Measurements from ENCODE around the gene FAM3D.

Gene FAM3D

DNA sequence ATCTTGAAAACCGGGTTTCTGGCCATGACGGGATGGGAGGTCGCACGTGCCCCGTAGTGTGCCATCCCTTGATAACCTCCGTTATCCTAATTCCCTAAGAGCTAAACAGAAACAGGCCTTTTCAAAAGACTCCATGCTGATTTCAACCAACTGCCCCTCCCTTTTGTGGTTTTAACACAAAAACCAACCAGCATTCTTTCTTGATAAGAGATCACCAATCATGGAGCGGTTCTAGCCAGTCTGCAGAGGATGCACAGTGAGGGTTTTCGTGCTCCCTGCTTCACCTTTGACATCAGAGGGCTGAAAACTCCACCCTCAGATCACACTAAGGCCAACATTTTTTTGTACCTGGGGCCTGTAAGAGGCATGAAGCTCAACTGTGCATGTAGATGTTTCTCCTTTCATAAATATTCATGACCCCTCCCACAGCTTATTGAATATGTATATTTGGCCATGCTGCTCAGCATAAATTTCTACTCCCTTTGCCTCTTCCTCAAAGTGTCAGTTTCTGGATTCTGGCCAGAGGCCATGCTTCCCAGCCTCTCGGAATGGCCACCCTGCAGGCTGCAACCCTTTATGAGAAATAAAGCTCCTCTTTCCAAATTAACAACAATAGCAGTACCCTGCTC lies 41.3 kb downstream of the FAM3D start:
- DNase-seq, result no peak

- DNase-seq, result no peak
Observed at GRCh38 chr3:58624550-58624949, 42.0 kb downstream of the FAM3D start.

DNA sequence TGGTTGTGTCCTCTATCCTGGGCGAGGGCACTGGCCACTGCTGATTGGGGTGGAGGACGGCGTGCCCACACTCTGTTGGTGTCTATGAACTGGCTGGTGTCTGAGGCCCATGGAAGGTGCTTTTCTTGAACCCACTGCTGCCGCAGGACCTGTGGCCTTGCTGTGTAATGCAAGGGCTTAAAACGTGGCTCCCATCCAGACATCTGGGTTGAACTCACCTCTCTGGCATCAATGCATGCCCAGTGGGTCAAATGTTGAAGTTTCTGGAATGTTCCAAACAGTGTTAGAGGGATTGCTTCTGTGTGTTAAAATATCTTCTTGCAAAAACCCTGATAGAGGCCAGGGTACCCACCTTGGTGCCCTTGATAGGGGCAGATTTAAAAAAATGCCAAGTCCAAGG lies 42.6 kb downstream of the FAM3D start:
- DNase-seq, result peak; percentile 42

- no peak for DNase-seq
Observed at GRCh38 chr3:58623478-58623877, 43.1 kb downstream of the FAM3D start.

- DNase-seq, result no peak
Observed at GRCh38 chr3:58622892-58623291, 43.7 kb downstream of the FAM3D start.

DNA sequence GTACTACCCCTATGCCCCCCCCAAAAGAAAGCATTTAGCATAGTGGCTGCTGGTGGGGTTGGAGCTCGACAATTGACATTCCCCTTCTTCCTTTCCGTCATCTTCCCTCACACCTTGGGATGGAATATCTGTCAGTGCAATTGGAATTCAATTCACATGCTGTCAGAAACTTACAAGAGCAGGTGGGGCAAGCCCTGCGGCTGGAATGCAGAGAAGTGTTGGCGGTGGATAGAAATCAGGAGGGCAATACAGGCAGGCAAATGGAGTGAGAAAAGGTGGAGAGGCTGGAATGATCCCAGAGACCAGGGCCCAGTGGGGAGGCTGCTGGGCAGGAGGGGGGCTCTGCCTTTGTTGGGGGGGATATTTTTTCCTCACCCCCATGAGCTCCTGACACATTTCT lies 44.1 kb downstream of the FAM3D start:
- DNase-seq, result no peak

DNA sequence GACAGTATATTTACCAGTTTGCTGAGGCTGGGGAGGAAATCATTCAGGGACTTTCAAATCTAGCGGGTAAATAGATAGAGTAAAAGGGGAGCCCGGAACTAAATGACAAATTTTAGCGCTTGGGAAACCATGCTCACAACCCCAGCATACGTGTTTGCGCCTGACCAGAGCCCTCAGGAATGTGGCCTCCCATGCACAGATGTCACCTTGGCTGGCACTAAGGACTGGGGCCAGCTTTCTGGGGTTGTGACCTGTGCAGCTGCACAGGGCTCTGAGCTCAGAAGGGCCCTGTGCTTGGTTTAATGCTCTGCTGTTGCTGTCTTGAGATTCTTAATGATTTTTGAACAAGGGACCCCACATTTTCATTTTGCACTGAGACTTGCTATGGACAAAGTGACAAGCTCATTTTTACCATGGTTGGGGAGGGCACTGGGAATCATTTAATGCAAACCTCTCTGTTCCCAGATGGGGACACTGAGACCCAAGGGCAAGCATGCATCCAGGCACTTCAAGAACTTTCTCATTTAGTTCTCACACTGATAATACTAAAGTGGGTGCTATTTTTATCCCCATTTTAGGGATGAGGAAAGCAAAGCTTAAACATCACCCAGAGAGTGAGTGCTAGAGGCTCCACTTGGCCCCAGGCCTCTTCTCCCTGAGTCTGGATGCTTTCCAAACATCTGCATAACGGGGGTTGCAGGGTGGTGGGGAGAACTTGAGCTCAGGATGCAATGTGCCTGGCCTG lies 45.3 kb downstream of the FAM3D start:
- DNase-seq, result no peak

DNA sequence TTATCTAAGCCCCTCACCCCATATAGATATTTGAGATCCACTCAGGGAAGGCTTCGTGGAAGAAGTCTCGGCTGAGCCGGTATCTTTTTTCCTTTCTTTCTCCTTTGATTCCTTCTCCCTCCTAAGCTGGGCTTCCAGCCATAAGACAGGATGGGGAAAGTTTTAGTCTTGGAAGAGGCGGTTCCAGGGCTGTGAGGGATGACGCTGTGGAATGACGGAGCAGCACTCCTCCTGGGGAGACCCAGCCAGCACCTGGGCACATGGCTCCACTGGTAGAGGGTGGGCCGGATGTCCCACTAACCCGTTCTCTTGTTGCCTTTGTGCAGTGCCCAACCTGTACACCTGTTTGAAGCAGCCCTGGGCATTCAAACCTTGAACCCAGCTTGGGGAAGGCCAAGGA lies 46.2 kb downstream of the FAM3D start:
- DNase-seq, result no peak

DNA sequence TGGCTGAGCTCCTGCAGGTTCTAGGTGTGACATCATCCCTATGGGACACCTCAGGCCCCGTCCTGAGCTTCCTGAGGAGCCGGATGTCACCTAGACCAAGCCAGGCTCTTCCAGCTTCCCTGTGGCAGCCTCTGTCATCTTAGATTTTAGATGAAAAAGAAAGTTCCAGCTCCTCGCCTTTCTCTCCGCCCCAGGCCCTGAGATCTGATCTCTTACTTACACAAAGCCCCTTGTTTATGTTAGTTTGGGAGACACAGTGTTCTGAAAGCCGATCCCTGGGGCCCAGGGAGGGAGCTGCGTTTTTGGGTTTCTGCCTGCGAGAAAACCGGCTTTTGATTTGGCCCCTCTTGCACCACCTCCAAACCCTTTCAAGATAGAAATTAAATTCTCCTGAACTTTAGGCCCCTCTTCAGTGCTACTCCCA lies 49.2 kb downstream of the FAM3D start:
- DNase-seq, result peak; percentile 22

DNA sequence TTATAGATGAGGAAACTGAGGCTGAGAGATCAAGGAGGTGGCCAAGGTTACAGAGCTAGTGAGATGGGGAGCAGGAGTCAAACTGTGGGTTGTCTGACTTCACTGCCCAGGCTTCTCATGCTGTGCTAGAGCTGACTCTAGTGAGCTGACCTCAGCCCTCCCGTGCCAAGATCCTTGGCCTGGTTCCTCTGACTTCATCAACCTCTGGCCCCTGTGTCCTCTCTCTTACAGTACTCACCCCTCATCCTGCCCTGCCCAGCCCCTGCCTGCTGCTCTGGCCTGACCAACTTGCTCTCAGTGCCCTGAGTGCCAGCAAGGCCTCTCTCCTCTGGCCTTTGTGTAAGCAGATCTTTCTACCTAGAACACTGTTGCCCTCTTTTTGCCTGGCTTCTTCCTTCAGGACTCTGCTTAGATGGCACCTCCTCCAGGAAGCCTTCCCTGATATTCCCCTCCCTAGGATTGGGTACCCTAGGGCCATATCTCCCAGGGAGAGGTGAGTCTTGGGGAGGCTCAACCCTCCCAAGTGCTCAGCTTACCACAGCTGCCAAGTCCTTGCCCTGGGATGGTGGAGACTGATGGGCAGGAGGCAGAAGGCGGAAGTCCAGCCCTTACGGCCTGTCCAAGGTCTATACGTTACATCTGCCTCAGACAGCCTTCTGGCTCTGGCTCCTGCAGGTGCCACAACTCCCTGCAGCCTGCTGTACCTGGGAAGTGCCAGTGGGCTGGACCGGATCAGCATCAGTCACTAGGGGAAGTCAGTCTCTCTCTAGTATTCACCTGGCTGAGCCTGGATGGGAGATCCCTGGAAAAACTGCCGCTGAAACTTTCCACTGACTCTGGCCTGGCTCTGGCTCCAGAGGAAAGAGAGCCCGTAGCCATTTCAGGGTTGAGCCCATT lies 53.1 kb downstream of the FAM3D start:
- no peak for DNase-seq

DNA sequence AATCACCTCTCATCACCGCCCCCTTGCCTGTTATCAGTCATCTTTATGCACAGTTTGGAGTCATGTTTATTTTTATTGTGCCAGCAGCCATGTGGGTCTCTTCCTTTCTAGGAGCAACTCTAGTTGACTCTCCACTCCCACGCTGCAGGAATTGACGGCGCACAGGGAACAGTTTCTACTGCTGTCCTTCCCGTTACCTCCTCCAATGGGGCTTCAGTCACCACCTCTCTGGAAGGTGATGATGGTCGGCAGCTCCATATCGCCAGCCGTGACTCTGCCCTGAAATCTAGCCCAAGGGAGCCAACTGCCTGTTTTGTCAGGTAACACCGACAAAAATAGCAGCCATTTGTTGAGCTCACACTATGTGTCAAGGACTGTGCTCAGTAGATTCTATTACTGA lies 53.7 kb downstream of the FAM3D start:
- no peak for DNase-seq

GRCh38 chr3:58609990-58610389 lies 56.6 kb downstream of the FAM3D start:
- no peak for DNase-seq

GRCh38 chr3:58608648-58609047 lies 57.9 kb downstream of the FAM3D start:
- DNase-seq, result no peak

DNA sequence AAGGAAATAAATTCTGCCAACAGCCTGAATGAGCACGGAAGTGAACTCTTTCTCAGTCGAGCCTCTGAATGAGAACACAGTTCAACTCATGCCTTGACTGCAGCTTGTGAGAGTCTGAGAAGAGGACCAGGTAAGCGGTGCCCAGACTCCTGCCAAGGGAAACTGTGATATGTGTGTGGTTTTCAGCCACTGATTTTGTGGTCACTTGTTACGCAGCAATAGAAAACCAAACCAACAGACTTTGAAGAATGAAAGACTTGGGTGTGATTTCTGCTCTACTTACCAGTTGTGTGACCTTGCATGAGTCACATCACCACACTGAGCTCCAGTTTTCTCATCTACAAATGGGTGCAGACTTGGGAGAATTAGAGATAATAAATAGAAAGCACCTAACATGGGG lies 58.8 kb downstream of the FAM3D start:
- DNase-seq, result no peak

DNA sequence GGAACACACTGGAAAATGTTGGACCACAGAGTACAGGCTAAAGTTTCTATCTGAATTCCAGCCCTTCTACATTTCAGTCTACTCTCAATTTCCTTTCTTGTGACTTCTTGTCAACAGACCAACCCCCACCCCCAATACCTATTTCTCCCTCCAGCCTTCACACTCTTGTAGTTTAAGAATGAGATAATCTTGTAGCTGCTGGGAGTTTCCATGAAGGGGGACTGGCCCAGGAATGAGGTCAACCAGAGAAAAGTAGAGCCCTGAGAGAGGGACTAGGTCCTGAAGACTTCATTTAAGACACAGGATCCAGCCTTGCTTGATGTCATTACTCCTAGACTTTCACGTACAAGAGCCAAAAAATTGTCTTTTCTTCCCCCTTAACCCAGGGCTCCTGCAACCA lies 59.9 kb downstream of the FAM3D start:
- DNase-seq, result no peak

DNA sequence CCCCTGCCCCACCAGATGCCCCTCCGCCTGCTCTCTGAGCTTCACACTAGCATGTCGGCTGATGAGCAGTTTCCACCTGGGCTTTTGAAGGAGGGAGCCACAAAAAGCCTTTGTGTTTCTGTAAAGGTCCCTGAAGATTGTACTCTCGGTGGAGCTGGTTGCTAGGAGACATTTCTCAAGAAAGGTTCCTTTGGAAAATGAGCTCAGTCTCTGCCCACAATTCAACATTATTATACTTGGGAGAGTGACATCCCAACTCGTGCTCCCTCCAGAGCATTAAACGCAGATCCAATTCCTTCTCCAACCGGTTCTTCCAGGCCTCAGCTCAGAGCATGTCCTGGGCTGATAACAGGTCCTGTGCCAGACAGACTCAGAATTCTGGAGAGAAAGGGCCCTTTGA lies 62.5 kb downstream of the FAM3D start:
- DNase-seq, result no peak

- DNase-seq, result no peak
Observed at GRCh38 chr3:58603606-58604005, 63.0 kb downstream of the FAM3D start.

- DNase-seq, result no peak
Observed at GRCh38 chr3:58597770-58598310, 68.7 kb downstream of the FAM3D start.

DNA sequence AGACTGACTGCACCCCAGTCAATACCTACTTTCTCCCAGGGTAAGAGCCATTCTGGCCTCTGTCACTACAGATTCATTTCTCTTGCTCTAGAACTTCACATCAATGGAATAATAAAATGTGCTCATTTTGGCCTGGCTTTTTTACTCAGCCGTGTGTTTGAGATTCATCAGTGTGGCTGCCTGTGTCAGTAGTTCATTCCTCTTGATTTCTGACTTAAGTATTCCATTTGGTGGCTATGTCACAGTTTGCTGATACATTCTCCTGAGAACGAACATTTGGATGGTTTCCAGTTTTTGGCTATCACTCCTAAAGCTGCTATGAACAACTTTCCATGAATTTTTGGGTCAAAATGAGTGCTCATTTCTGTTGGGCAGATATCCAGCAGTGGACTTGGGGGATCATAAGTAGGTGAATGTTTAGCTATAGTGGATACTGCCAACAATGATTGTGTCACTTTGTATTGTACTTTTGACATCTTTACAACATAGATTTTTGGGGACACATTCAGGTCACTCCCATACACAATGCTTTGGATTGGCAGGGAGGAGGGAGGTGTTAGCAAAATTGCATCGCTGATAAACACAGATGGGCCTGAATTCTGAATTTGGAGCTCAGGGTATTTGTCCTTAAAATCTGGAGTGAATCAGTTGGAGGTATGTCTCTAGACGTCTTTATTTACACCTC lies 69.6 kb downstream of the FAM3D start:
- no peak for DNase-seq

DNA sequence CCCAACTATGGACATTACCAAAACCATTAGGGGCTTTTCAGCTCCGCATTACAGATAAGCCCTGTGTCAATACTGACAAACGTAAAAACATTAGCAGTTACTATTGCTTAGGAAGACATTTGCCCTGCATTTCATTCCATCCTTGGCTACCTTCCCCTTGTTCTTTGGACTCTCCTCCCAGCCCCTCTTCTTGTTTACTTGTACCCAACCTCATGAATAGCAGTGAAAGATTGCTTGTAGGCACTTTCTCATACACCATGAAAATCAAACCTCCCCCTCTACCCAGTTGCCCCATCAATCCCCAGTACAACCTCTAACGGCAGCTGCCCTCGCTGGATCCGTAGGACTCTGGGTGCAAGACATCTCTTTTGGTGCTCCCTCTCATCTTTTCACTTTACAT lies 72.5 kb downstream of the FAM3D start:
- no peak for DNase-seq

- no peak for DNase-seq
Observed at GRCh38 chr3:58591517-58592510, 74.8 kb downstream of the FAM3D start.

Data from HCEC 1CT (cell line).